IMR-90 (cell line): Measurements from ENCODE around the gene CHD6.

Experiments used
- BHLHE40 ChIP-seq: fragments of 150-350 bp; IDR thresholded peaks from 2 replicates; pipeline ENCODE4 v1.6.1; 2016; ENCODE audit warnings: mild to moderate bottlenecking, low read depth, low read length
- POLR2A ChIP-seq: IDR thresholded peaks from 2 replicates; pipeline ENCODE4 v1.6.1; 2012; ENCODE audit warnings: mild to moderate bottlenecking, low read depth, low read length
- RAD21 ChIP-seq: IDR thresholded peaks from 2 replicates; pipeline ENCODE4 v1.6.1; 2012; ENCODE audit warnings: low read length, improper control_type of control experiment
- RFX5 ChIP-seq: IDR thresholded peaks from 2 replicates; pipeline ENCODE4 v1.8.0; 2012; ENCODE audit warnings: low read depth, mild to moderate bottlenecking, low read length, moderate library complexity
- TF ChIP-seq, protein P1 (sequence below): conservative IDR thresholded peaks from 2 replicates; pipeline ENCODE4 v1.5.1; 2012; ENCODE audit warnings: mild to moderate bottlenecking, low read depth, low read length, improper control_type of control experiment
- TF ChIP-seq, protein P2 (sequence below): fragments of 150-350 bp; IDR thresholded peaks from 2 replicates; pipeline ENCODE4 v1.6.1; 2017; ENCODE audit warnings: mild to moderate bottlenecking, antibody characterized with exemption, low read length, low read depth

DNA sequence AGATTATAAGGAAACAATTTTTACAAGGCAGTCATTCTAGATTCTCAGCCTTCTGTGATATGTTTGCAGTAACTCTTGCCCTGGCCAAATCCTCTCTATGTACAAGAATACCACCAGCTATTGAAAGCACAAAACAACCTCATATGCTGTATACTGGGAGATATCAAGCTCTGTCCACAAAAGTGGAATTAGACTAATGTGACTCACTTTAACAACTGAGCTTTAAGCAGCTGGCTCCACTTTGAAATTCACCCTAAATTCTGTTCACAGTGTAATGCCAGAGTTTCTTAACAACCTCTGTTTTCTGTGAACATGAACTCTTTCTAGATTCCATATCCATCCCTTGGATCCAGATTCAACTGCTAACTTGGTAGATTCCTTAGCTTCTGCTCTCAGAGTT, 47.6 kb downstream of the CHD6 start:
- TF ChIP-seq, protein P1, sequence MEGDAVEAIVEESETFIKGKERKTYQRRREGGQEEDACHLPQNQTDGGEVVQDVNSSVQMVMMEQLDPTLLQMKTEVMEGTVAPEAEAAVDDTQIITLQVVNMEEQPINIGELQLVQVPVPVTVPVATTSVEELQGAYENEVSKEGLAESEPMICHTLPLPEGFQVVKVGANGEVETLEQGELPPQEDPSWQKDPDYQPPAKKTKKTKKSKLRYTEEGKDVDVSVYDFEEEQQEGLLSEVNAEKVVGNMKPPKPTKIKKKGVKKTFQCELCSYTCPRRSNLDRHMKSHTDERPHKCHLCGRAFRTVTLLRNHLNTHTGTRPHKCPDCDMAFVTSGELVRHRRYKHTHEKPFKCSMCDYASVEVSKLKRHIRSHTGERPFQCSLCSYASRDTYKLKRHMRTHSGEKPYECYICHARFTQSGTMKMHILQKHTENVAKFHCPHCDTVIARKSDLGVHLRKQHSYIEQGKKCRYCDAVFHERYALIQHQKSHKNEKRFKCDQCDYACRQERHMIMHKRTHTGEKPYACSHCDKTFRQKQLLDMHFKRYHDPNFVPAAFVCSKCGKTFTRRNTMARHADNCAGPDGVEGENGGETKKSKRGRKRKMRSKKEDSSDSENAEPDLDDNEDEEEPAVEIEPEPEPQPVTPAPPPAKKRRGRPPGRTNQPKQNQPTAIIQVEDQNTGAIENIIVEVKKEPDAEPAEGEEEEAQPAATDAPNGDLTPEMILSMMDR: no peak
- TF ChIP-seq POLR2A (no peak), BHLHE40 (no peak), RFX5 (no peak), RAD21 (no peak)
- TF ChIP-seq, protein P2, sequence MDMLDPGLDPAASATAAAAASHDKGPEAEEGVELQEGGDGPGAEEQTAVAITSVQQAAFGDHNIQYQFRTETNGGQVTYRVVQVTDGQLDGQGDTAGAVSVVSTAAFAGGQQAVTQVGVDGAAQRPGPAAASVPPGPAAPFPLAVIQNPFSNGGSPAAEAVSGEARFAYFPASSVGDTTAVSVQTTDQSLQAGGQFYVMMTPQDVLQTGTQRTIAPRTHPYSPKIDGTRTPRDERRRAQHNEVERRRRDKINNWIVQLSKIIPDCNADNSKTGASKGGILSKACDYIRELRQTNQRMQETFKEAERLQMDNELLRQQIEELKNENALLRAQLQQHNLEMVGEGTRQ: no peak
